Measurements from ENCODE around the gene AGBL4. TPM values are rescaled to one million over a fixed set of nuclear protein-coding genes. Genes with fewer than 3 reads are reported as not detected.

AGBL4 gene
- total and polyA plus RNA-seq, 7 experiments from 2014 or later = 0.27 TPM; not detected in 6

DNA sequence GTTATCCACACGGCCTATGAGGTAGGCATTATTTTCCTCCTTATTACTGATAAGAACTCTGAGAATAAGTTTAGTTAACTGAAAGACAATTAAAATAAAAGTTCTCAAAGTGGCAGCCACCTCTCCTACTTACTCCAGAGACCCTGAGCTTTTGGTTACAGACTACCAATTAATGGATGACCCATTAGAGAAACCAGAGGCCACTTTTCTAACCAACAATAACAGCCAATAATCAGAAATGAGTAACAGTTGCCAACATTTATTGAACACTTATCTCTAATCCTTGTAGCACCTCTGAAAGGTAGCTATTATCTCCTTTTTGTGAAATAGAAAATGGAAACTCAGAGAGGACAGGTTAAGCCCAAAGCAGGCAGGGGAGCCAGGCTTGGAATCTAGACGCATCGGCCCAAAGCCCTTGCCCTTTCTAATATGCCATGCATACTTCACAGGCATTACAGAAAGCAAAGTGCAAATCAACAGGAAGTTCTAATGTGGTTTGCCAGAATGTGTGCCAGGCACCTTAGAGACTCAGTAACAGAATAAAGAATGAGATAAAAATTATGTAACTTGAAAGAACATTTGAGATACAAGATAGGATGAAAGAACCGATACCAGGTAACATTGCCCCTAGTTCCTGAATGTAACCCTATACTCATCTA is 1297.1 kb downstream of the AGBL4 start:
- H3K27me3 ChIP-seq (ENCODE audit: control insufficient read depth in 2 of 2, insufficient read depth in 2 of 2, low read length in 2 of 2) = no peaks in the 10 kb centered on the region
- H3K9me3 Mint-ChIP-seq = no peaks in the 10 kb centered on the region

DNA sequence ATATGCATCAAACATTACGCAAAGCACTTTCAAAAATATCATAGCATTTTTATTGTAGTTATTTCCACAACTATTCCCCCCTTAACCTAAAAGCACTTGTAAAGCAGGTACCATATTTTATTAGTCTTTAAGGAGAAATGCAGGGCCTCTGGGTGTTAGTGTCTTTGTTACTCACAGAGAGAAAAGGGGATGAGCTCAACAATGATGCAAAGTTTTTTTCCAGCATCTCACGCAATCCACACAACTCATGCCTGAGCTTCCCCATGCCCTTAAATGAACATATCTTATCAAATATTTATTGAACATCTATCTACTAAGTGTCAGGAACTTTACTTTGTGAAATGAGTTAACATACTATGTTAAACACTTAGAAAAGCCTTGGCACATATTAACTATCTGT is 1297.6 kb downstream of the AGBL4 start:
- Mint-ChIP-seq H3K36me3 (peaks cover 4 to 26% (median 7%) of the 10 kb centered on the region in 5 donors), H3K4me3 (no peak overlapping the region), H3K4me1 (peaks cover 0 to 7% (median 3%) of the 10 kb centered on the region in 7 donors), H3K9me3 (no peaks in the 10 kb centered on the region), H3K27me3 (peaks cover 0 to 2% (median 0%) of the 10 kb centered on the region in 5 donors), H3K27ac (no peak overlapping the region)
- H3K27me3 ChIP-seq (ENCODE audit: control insufficient read depth in 2 of 2, insufficient read depth in 2 of 2, low read length in 2 of 2) = no peaks in the 10 kb centered on the region
- no peaks in the 10 kb centered on the region for H3K9me3 ChIP-seq (ENCODE audit: control insufficient read depth in 2 of 3, low read length in 3 of 3)
- ATAC-seq (no peak), DNase-seq (no peak)
- ChIA-PET CTCF (no interaction called here), POLR2A (no interaction called here)
- H3K4me1 ChIP-seq (ENCODE audit: control insufficient read depth in 2 of 2, insufficient read depth in 2 of 2, low read length in 2 of 2) = no peaks in the 10 kb centered on the region
- intact Hi-C loops (cut with micrococcal nuclease) = no loop called here
- H3K36me3 ChIP-seq (ENCODE audit: control insufficient read depth in 2 of 3, insufficient read depth in 3 of 3, low read length in 3 of 3) = peaks cover 0 to 9% (median 4%) of the 10 kb centered on the region in 3 experiments
- no peak overlapping the region for H3K27ac ChIP-seq (ENCODE audit: low read depth, low read length)
- H3K4me3 ChIP-seq (ENCODE audit: low read length) = no peak overlapping the region

More for the DNA sequence above, 1297.1 kb downstream of the AGBL4 start:
- Mint-ChIP-seq H3K27me3 (peaks cover 0 to 2% (median 0%) of the 10 kb centered on the region in 5 donors), H3K36me3 (peaks cover 4 to 26% (median 7%) of the 10 kb centered on the region in 5 donors), H3K27ac (no peak overlapping the region), H3K4me3 (no peak overlapping the region), H3K4me1 (peaks cover 0 to 7% (median 3%) of the 10 kb centered on the region in 7 donors)
- ATAC-seq (no peak), DNase-seq (no peak)
- H3K9me3 ChIP-seq (ENCODE audit: control insufficient read depth in 2 of 3, low read length in 3 of 3) = no peaks in the 10 kb centered on the region
- H3K4me1 ChIP-seq (ENCODE audit: control insufficient read depth in 2 of 2, insufficient read depth in 2 of 2, low read length in 2 of 2) = no peaks in the 10 kb centered on the region
- no peak overlapping the region for H3K27ac ChIP-seq (ENCODE audit: low read depth, low read length)
- intact Hi-C loops (cut with micrococcal nuclease) = no loop called here
- no peak overlapping the region for H3K4me3 ChIP-seq (ENCODE audit: low read length)
- ChIA-PET POLR2A (no interaction called here), CTCF (no interaction called here)
- H3K36me3 ChIP-seq (ENCODE audit: control insufficient read depth in 2 of 3, insufficient read depth in 3 of 3, low read length in 3 of 3) = peaks cover 0 to 13% (median 4%) of the 10 kb centered on the region in 3 experiments

DNA sequence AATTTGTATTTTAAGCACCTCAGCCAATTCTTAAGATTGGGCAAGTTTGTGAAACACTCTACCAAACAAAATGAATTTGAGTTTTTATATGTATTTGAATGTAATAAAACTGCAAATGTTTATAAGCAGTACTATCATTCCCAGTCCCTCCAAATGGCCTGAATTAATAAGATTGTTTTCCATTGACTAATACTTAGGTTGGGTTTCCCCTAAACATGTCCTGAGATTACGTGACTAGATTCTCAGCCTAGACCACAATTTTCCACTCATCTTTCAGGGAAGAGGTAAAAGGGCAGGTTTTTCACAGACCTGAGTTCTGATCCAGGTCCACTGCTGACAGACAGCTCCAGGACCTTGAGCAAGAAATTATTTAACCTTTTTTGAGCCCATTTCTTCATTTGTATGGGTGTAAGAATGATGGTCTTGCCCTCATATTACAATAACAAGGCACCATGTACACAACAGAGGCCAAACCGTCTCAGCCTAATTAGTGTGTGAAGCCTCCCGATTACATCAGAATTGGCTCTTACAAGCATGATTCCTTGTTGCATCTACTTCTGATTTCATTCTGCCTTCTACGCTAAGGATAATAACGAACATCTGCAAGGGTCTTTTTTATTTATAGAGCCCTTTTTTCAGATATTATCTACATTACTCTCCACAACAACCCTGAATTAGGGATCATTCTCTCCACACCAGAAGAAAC is 1298.3 kb downstream of the AGBL4 start:
- intact Hi-C loops (cut with micrococcal nuclease) = no loop called here
- no peaks in the 10 kb centered on the region for H3K4me1 ChIP-seq (ENCODE audit: control insufficient read depth in 2 of 2, insufficient read depth in 2 of 2, low read length in 2 of 2)
- no peaks in the 10 kb centered on the region for H3K27me3 ChIP-seq (ENCODE audit: control insufficient read depth in 2 of 2, insufficient read depth in 2 of 2, low read length in 2 of 2)
- Mint-ChIP-seq H3K4me1 (peaks cover 0 to 7% (median 3%) of the 10 kb centered on the region in 7 donors), H3K27me3 (peaks cover 0 to 2% (median 0%) of the 10 kb centered on the region in 5 donors), H3K27ac (no peak overlapping the region), H3K36me3 (peaks cover 4 to 26% (median 7%) of the 10 kb centered on the region in 5 donors), H3K4me3 (no peak overlapping the region), H3K9me3 (no peaks in the 10 kb centered on the region)
- no peak overlapping the region for H3K27ac ChIP-seq (ENCODE audit: low read depth, low read length)
- CTCF ChIA-PET = no interaction called here
- peaks cover 0 to 9% (median 4%) of the 10 kb centered on the region in 3 experiments for H3K36me3 ChIP-seq (ENCODE audit: control insufficient read depth in 2 of 3, insufficient read depth in 3 of 3, low read length in 3 of 3)
- no peak for ATAC-seq
- no peaks in the 10 kb centered on the region for H3K9me3 ChIP-seq (ENCODE audit: control insufficient read depth in 2 of 3, low read length in 3 of 3)
- no peak overlapping the region for H3K4me3 ChIP-seq (ENCODE audit: low read length)
- DNase-seq = no peak
- POLR2A ChIA-PET = no interaction called here

DNA sequence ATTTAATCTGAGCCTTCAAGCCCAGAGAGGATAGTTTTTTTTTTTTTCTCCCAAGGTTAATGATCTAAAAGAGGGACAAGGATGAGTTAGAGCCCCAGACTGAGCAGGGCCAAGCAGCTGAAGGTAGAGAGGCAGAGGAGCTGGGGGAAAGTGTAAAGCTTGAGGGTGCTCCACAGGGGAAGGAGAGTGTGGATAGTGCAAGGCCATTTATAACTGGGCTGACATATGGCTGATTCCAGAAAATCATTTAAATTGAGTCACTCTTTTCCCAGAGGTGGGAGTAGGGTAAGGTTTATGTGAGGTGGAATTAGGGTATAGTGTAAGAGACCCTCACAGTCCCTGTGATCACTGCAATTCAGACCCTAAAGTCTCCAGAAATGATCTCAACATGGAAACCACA is 1302.8 kb downstream of the AGBL4 start:
- no peak overlapping the region for H3K27ac Mint-ChIP-seq
- H3K4me1 Mint-ChIP-seq = peaks cover 0 to 1% (median 0%) of the 10 kb centered on the region in 7 donors
- H3K27me3 Mint-ChIP-seq = peaks cover 0 to 2% (median 0%) of the 10 kb centered on the region in 5 donors
- ATAC-seq (no peak), DNase-seq (no peak)
- ChIA-PET CTCF (no interaction called here), POLR2A (no interaction called here)
- no peaks in the 10 kb centered on the region for H3K9me3 ChIP-seq (ENCODE audit: control insufficient read depth in 2 of 3, low read length in 3 of 3)
- no peaks in the 10 kb centered on the region for H3K27me3 ChIP-seq (ENCODE audit: control insufficient read depth in 2 of 2, insufficient read depth in 2 of 2, low read length in 2 of 2)
- no peaks in the 10 kb centered on the region for H3K9me3 Mint-ChIP-seq
- H3K36me3 Mint-ChIP-seq = no peaks in the 10 kb centered on the region
- no peaks in the 10 kb centered on the region for H3K36me3 ChIP-seq (ENCODE audit: control insufficient read depth in 2 of 3, insufficient read depth in 3 of 3, low read length in 3 of 3)
- no peak overlapping the region for H3K4me3 Mint-ChIP-seq
- H3K4me1 ChIP-seq (ENCODE audit: control insufficient read depth in 2 of 2, insufficient read depth in 2 of 2, low read length in 2 of 2) = no peaks in the 10 kb centered on the region
- intact Hi-C loops (cut with micrococcal nuclease) = no loop called here
- no peak overlapping the region for H3K27ac ChIP-seq (ENCODE audit: low read depth, low read length)
- H3K4me3 ChIP-seq (ENCODE audit: low read length) = no peak overlapping the region

DNA sequence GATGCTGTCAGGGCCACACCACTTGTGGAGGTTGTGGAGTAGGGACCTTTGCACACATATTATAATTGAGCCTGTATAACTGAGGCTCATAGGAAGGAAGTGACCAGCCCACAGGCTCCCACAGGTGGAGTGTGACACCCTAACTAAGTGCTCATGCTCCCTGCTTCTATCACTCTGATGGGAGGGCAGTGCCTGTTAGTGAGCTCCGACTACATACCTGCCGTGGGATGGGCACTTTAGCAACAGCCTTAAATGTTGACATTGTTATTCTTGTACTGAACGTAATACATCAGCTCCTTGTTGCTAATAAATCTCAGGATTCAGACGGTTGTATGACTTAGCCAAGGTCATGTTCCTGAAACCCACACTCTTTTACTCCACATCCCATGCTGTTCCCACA is 1305.0 kb downstream of the AGBL4 start:
- no peak overlapping the region for H3K27ac ChIP-seq (ENCODE audit: low read depth, low read length)
- no peaks in the 10 kb centered on the region for H3K9me3 Mint-ChIP-seq
- no peak overlapping the region for H3K27ac Mint-ChIP-seq
- DNase-seq (no peak), ATAC-seq (no peak)
- peaks cover 0 to 1% (median 0%) of the 10 kb centered on the region in 7 donors for H3K4me1 Mint-ChIP-seq
- H3K4me3 Mint-ChIP-seq = no peak overlapping the region
- H3K27me3 ChIP-seq (ENCODE audit: control insufficient read depth in 2 of 2, insufficient read depth in 2 of 2, low read length in 2 of 2) = no peaks in the 10 kb centered on the region
- no peaks in the 10 kb centered on the region for H3K36me3 Mint-ChIP-seq
- H3K4me1 ChIP-seq (ENCODE audit: control insufficient read depth in 2 of 2, insufficient read depth in 2 of 2, low read length in 2 of 2) = no peaks in the 10 kb centered on the region
- CTCF ChIA-PET = no interaction called here
- no peak overlapping the region for H3K4me3 ChIP-seq (ENCODE audit: low read length)
- no peaks in the 10 kb centered on the region for H3K36me3 ChIP-seq (ENCODE audit: control insufficient read depth in 2 of 3, insufficient read depth in 3 of 3, low read length in 3 of 3)
- H3K27me3 Mint-ChIP-seq = peaks cover 0 to under 1% (median 0%) of the 10 kb centered on the region in 5 donors
- intact Hi-C loops (cut with micrococcal nuclease) = no loop called here
- POLR2A ChIA-PET = no interaction called here
- no peaks in the 10 kb centered on the region for H3K9me3 ChIP-seq (ENCODE audit: control insufficient read depth in 2 of 3, low read length in 3 of 3)

DNA sequence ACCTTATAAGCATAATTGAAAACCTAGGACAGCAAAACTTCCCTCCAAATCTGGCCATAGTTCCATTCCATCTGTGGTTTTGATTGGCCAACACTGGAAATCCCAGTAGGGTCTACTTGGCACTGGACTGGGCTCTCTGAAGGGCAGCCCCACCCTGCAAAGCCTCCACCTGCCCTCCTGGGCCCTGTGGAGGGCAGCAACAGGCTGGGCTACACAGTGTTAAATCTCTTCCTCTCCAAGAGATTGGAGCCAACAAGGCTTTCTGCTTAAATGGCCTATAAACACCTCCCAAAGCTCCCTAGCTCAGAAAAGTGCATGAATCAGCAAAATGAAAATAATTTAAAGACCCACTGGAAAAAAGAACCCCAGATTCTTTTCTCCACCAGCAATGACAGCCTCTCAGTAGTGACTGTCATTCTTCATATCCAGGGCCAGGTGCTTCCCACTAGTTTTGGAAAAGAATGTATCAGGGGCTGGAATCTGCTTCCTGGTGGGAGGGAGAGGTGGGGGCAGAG is 1305.6 kb downstream of the AGBL4 start:
- Histone ChIP-seq H3K4me1 (ENCODE audit: control insufficient read depth in 2 of 2, insufficient read depth in 2 of 2, low read length in 2 of 2) (no peaks in the 10 kb centered on the region), H3K9me3 (ENCODE audit: control insufficient read depth in 2 of 3, low read length in 3 of 3) (no peaks in the 10 kb centered on the region), H3K27me3 (ENCODE audit: control insufficient read depth in 2 of 2, insufficient read depth in 2 of 2, low read length in 2 of 2) (no peaks in the 10 kb centered on the region), H3K4me3 (ENCODE audit: low read length) (no peak overlapping the region), H3K27ac (ENCODE audit: low read depth, low read length) (no peak overlapping the region), H3K36me3 (ENCODE audit: control insufficient read depth in 2 of 3, insufficient read depth in 3 of 3, low read length in 3 of 3) (no peaks in the 10 kb centered on the region)
- no peaks in the 10 kb centered on the region for H3K36me3 Mint-ChIP-seq
- intact Hi-C loops (cut with micrococcal nuclease) = no loop called here
- no peaks in the 10 kb centered on the region for H3K27me3 Mint-ChIP-seq
- no peaks in the 10 kb centered on the region for H3K4me1 Mint-ChIP-seq
- no peak overlapping the region for H3K27ac Mint-ChIP-seq
- POLR2A ChIA-PET = no interaction called here
- H3K4me3 Mint-ChIP-seq = no peak overlapping the region
- ATAC-seq = no peak
- CTCF ChIA-PET = no interaction called here
- no peak for DNase-seq
- H3K9me3 Mint-ChIP-seq = no peaks in the 10 kb centered on the region

All from naive thymus-derived CD4-positive, alpha-beta T cell (primary cell).